GM10248 (cell line): ENCODE measurements around the gene KCNK3.

Experiments
- CTCF ChIA-PET: fragments of 300-600 bp; sonication (Branson Sonifier 250); formaldehyde crosslinking; extraction: SDS; loops from one replicate; lab custom pipeline; 2021; ENCODE audit warnings: antibody characterized with exemption; lab: Yijun Ruan, JAX
- POLR2A ChIA-PET: fragments of 350-650 bp; sonication (Branson Sonifier 250); formaldehyde crosslinking; extraction: SDS; loops from one replicate; lab custom pipeline; 2020; ENCODE audit warnings: antibody characterized with exemption; lab: Yijun Ruan, JAX
- DNase-seq: peaks from one replicate; pipeline ENCODE4 v3.0.0; 2012; ENCODE audit errors: extremely low spot score
- TF ChIP-seq, protein P1 (sequence below): IDR thresholded peaks from 2 replicates; pipeline ENCODE4 v1.5.1; 2012; ENCODE audit warnings: mild to moderate bottlenecking, low read depth; ENCODE audit errors: extremely low read depth, missing control alignments, control extremely low read depth

KCNK3 gene

DNA sequence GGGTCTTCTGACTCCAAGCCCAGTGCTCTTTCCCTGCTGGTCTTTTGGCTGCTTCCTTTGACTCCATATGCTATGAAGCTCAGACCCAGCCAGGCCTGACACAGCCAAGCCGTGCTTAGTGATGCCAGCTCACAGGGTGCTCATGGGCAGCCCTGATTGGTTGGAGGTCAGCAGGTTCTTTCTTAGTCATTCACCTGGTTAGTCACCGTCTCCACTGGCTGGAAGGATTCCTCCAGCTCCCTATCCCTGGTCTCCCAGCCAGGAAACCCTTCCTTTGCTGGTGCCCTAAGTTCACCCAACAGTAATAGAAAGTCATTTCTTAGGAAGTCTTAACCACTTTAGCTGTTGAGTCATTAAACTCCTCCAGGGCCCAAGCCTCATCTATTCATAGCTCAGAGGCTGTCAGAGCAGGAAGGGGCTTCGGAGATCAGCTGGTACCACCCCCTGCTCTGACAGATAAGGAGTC is 3.9 kb downstream of the KCNK3 start:
- CTCF ChIA-PET, result interaction anchor here (0.8 kb wide), 1 partner anchor 11 kb away, joined by 3 read pairs; no protein-coding TSS in a partner anchor
- POLR2A ChIA-PET, result no interaction called here
- TF ChIP-seq, protein P1, sequence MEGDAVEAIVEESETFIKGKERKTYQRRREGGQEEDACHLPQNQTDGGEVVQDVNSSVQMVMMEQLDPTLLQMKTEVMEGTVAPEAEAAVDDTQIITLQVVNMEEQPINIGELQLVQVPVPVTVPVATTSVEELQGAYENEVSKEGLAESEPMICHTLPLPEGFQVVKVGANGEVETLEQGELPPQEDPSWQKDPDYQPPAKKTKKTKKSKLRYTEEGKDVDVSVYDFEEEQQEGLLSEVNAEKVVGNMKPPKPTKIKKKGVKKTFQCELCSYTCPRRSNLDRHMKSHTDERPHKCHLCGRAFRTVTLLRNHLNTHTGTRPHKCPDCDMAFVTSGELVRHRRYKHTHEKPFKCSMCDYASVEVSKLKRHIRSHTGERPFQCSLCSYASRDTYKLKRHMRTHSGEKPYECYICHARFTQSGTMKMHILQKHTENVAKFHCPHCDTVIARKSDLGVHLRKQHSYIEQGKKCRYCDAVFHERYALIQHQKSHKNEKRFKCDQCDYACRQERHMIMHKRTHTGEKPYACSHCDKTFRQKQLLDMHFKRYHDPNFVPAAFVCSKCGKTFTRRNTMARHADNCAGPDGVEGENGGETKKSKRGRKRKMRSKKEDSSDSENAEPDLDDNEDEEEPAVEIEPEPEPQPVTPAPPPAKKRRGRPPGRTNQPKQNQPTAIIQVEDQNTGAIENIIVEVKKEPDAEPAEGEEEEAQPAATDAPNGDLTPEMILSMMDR, result no peak
- no peak for DNase-seq

DNA sequence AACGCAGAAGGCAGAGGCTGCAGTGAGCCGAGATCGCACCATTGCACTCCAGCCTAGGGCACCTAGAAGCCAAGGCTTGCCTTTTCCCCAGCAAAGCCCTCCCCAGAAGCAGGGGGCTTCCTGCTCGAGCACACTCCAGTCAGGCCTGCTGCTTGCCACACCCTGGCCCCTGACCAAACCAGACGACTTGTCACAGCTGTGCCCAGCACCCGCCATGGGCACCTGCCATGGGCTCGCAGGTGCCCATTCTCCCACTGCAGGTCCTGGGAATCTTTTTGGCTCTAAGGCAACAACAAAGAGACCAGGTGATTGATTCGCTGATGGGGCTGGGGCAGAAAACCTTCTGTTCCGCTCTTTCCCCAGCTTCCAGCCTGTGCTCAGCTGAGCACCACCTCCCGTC is 4.9 kb downstream of the KCNK3 start:
- ChIA-PET POLR2A (no interaction called here), CTCF (no interaction called here)
- no peak for DNase-seq

DNA sequence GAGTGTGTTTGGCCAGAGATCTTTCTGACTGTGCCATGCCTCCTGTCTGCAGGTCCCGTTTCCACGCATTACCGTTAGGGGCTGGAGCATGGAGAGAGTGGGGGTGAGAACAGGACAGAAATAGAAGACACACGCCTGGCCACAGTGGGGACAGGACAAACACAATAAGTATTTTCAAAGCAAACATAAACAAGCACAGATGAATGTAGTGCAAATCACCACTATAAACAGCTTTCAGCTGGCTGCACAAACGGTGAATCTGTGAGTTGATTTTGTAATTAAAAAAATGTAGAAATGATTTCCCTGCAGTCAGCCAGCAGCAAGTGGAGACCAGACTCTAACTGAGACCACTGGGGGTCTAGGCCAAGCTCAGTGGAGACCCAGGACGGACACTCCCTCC is 6.8 kb downstream of the KCNK3 start:
- CTCF ChIA-PET, result interaction anchor here (1.8 kb wide), 1 partner anchor 15 kb away, joined by 4 read pairs; no protein-coding TSS in a partner anchor
- no peak for DNase-seq
- POLR2A ChIA-PET, result interaction anchor here (0.6 kb wide), 1 partner anchor 368 kb away, joined by 4 read pairs; no protein-coding TSS in a partner anchor
- TF ChIP-seq, protein P1, result no peak

More for the DNA sequence above, 4.9 kb downstream of the KCNK3 start:
- TF ChIP-seq, protein P1, result no peak

DNA sequence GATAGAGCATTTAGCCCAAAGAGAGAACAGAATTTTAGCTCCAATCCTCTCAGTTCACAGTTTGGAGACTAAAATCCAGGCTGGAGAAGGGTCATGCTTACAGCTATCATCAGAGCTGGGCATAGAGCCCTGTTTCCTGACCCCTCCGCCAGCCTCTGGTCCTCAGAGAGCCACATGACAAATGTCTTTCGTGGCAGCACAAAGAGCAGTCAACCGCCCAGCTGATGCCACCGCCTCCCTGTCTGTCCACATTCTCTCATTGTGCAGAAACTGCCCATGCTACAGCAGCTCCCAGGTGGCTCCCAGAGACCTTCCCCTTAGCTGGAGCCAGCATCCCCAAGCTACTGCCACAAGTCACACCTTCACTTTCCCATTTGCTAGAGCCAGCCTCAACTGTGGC is 7.6 kb downstream of the KCNK3 start:
- no peak for DNase-seq
- CTCF ChIA-PET, result interaction anchor here (0.9 to 1.8 kb wide), 2 partner anchors 16 to 94 kb away, joined by 3 to 4 read pairs; no protein-coding TSS in a partner anchor
- POLR2A ChIA-PET, result interaction anchor here (0.6 kb wide), 1 partner anchor 367 kb away, joined by 4 read pairs; no protein-coding TSS in a partner anchor
- TF ChIP-seq, protein P1, result no peak

DNA sequence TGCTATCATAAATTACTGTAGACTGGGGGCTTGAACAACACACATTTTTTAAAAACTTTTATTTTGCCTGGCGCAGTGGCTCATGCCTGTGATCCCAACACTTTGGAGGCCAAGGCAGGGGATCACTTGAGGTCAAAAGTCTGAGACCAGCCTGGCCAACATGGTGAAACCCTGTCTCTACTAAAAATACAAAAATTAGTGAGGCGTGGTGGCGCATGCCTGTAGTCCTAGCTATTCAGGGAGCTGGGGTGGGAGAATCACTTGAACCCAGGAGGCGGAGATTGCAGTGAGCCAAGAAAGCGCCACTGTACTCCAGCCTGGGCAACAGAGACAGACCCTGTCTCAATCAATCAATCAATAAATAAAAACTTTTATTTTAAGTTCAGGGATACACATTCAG is 9.1 kb downstream of the KCNK3 start:
- TF ChIP-seq, protein P1, result no peak
- POLR2A ChIA-PET, result no interaction called here
- CTCF ChIA-PET, result no interaction called here
- DNase-seq, result no peak

DNA sequence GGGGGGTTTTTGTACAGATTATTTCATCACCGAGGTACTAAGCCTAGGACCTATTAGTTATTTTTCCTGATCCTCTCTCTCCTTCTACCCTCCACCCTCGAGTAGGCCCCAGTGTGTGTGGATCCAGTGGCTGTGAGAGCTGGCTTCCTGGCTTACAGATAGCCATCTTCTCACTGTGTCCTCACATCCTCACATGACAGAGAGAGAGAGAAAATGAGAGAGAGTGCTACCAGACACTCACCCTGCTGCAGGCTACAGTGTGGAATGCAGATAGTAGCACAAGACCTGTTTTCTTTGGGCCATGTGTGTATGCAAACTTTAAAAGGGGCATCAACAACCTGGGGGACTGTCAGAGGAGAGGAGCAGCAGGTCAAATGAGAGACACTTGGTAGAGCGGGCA is 9.5 kb downstream of the KCNK3 start:
- CTCF ChIA-PET, result no interaction called here
- TF ChIP-seq, protein P1, result no peak
- POLR2A ChIA-PET, result no interaction called here
- DNase-seq, result no peak

DNA sequence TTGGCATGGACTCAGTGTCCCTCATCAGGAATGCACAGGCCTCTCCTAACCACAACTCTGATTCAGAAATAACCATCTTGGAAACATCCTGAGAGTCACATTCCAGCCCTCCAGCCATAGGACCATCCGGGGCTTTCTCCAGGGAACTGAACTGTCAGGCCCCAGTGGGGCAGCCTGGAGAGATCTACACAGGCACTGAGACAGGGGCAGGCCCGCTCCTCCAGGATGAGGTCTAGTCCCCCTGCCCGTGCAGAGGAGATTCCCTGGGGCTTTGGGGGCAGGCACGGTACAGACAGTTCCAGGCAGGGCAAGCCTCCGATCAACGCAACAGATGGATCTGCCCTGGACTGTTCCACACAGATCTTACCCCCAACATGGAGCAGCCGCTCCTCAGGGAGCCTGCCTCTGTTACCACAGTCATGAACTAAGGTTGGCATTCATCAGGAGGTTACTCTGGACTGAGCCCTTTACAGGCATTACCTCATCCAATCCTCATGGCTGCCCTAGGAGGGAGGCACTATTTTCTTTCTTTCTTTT is 12.0 kb downstream of the KCNK3 start:
- CTCF ChIA-PET, result no interaction called here
- POLR2A ChIA-PET, result no interaction called here
- TF ChIP-seq, protein P1, result no peak
- no peak for DNase-seq
